ENCODE measurements around the gene GPR135.

The GPR135 gene

DNA sequence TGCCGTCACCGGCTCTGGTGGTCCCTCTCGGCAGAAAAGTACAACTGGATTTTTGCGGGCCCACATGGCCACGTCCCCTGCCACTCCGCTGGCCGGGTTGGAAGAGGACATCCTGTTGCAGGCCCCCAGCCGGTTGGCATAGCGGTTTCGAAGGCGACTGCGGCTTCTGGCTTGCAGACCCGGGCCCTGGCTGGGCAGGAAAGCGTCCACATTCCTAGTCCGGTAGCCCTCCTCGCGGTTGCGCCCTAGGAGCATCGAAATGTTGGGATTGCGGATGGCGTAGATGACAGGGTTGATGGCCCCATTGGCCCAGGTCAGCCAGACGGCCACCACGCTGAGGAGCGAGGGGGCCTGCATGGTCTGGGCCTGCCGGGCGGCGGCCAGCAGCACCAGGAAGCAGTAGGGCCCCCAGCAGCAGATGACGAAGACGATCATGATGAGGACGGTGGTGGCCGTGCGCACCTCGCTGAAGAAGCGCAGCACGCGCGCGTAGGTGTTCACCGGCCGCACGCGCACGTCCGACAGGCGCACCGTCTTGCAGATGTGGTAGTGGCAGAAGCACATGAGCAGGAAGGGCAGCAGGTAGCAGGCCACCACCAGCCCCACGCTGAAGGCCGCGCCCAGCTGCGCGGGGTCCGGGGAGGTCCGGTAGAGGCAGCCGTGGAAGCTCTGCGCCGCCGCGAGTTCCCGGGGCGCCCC, 1.2 kb downstream of the GPR135 start:
- TF ChIP-seq, protein P1, sequence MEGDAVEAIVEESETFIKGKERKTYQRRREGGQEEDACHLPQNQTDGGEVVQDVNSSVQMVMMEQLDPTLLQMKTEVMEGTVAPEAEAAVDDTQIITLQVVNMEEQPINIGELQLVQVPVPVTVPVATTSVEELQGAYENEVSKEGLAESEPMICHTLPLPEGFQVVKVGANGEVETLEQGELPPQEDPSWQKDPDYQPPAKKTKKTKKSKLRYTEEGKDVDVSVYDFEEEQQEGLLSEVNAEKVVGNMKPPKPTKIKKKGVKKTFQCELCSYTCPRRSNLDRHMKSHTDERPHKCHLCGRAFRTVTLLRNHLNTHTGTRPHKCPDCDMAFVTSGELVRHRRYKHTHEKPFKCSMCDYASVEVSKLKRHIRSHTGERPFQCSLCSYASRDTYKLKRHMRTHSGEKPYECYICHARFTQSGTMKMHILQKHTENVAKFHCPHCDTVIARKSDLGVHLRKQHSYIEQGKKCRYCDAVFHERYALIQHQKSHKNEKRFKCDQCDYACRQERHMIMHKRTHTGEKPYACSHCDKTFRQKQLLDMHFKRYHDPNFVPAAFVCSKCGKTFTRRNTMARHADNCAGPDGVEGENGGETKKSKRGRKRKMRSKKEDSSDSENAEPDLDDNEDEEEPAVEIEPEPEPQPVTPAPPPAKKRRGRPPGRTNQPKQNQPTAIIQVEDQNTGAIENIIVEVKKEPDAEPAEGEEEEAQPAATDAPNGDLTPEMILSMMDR (IDR thresholded peaks at IDR 0.05): no peak
- Mint-ChIP-seq H3K4me1 (no peaks in the 10 kb centered on the region), H3K9me3 (no peaks in the 10 kb centered on the region), H3K27ac (peak overlapping the region; percentile 57), H3K4me3 (peak overlapping the region; percentile 86), H3K27me3 (ENCODE audit: low read depth, poor library complexity) (peaks cover 23% of the 10 kb centered on the region), H3K36me3 (ENCODE audit: low read depth) (peaks cover 33% of the 10 kb centered on the region)
- no peak for DNase-seq

DNA sequence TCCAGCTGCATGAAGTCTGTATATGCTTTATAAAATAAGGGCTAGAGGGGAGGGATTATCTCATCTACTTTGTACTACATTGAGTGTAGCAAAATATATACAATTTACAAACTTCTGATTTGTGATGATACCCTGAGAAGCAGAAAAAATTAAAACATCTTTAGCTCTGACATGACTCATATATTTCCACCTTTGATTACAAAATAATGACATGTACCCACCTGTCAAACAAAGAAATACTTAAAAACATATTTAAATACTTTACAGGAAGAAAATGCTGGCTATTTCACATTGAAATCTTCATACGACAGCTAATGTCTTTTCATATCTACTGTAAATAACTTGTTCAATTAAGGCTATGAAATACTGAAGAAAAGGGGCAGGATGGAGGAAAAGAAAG, 3.3 kb downstream of the GPR135 start:
- no peak overlapping the region for H3K27ac Mint-ChIP-seq
- no peak for DNase-seq
- H3K9me3 Mint-ChIP-seq: peaks cover 14% of the 10 kb centered on the region
- no peaks in the 10 kb centered on the region for H3K4me1 Mint-ChIP-seq
- TF ChIP-seq, protein P1 (IDR thresholded peaks at IDR 0.05): no peak
- H3K4me3 Mint-ChIP-seq: no peak overlapping the region
- H3K36me3 Mint-ChIP-seq (ENCODE audit: low read depth): peaks cover 51% of the 10 kb centered on the region
- H3K27me3 Mint-ChIP-seq (ENCODE audit: low read depth, poor library complexity): peaks cover 23% of the 10 kb centered on the region

DNA sequence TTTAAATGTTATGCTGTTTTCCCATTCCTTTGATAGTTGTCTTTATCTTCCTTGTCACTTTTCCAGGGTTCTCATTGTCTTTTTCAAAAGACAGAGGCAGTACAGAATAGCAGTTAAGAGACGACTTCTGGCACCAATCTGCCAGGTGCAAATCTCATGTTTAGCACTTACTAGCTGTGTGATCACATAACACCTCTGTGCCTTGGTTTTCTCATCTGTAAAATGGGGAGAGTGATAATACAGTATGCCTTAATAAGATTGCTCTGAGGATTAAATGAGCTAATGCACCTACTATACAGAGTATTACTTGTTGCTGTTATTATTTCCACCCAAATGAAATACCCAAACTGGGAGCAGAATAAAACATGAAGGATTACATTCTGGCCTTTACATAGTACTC, 4.8 kb downstream of the GPR135 start:
- peaks cover 19% of the 10 kb centered on the region for H3K27me3 Mint-ChIP-seq (ENCODE audit: low read depth, poor library complexity)
- H3K4me3 Mint-ChIP-seq: no peak overlapping the region
- H3K36me3 Mint-ChIP-seq (ENCODE audit: low read depth): peaks cover 66% of the 10 kb centered on the region
- H3K9me3 Mint-ChIP-seq: peaks cover 18% of the 10 kb centered on the region
- H3K4me1 Mint-ChIP-seq: no peaks in the 10 kb centered on the region
- no peak overlapping the region for H3K27ac Mint-ChIP-seq
- TF ChIP-seq, protein P1 (IDR thresholded peaks at IDR 0.05): no peak
- no peak for DNase-seq

DNA sequence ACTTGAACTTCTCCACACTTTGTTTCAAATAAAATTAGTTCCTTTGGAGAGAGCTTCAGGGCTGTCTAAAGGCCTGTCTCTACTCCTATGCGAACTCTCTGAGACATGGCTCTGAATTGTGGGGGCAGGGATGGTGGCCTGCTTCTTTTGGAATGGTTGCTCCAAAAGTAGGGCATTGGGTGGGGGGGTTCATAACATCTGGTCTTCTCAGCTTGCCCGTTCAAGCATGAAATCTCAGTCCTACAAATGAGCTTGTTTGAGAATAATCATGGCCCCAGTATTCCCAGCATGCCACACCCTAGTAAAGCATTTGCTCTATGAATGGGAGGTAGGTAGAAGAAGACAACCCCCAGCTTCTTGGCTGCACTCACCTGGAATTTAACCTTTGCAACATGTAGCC, 6.7 kb downstream of the GPR135 start:
- Mint-ChIP-seq H3K9me3 (peaks cover 18% of the 10 kb centered on the region), H3K36me3 (ENCODE audit: low read depth) (peaks cover 66% of the 10 kb centered on the region), H3K27me3 (ENCODE audit: low read depth, poor library complexity) (peaks cover 12% of the 10 kb centered on the region), H3K4me1 (no peaks in the 10 kb centered on the region), H3K4me3 (no peak overlapping the region), H3K27ac (no peak overlapping the region)
- TF ChIP-seq, protein P1 (IDR thresholded peaks at IDR 0.05): no peak
- DNase-seq: no peak

DNA sequence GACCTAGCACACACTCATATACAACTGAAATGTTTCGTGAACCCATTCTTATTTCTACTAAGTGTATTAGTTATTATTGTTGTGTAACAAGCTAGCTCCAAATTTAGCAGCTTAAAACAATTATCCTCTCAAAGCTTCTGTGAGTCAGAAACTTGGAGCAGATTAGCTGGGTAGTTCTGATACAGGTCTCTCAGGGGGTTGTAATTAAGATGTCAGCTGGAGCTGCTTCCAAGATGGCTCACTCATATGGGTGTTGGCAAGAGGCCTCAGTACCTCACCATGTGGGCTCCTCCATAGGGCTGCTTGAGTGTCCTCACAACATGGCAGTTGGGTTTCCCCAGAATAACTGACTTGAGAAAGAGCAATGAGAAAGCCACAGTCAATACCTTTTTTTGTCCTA, 9.8 kb downstream of the GPR135 start:
- Mint-ChIP-seq H3K9me3 (peaks cover 18% of the 10 kb centered on the region), H3K4me3 (no peak overlapping the region), H3K27ac (no peak overlapping the region), H3K36me3 (ENCODE audit: low read depth) (peaks cover 60% of the 10 kb centered on the region), H3K4me1 (no peaks in the 10 kb centered on the region), H3K27me3 (ENCODE audit: low read depth, poor library complexity) (no peaks in the 10 kb centered on the region)
- TF ChIP-seq, protein P1 (IDR thresholded peaks at IDR 0.05): no peak
- no peak for DNase-seq

DNA sequence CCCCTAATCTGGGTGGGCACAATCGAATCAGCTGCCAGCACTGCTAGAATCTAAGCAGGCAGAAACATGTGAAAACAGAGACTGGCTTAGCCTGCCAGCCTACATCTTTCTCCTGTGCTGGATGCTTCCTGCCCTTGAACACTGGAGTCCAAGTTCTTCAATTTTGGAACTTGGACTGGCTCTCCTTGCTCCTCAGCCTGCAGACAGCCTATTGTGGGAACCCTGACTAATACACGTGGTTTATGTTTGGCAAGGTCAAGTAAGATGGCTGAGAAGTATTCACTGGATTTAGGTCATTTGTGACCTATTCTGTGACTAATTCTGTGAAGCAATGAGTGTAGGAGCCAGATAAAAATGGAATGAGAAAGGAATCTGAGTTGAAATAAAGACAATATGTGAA, 11.0 kb downstream of the GPR135 start:
- H3K36me3 Mint-ChIP-seq (ENCODE audit: low read depth): peaks cover 49% of the 10 kb centered on the region
- peaks cover 18% of the 10 kb centered on the region for H3K9me3 Mint-ChIP-seq
- TF ChIP-seq, protein P1 (IDR thresholded peaks at IDR 0.05): no peak
- no peak overlapping the region for H3K27ac Mint-ChIP-seq
- no peak for DNase-seq
- no peaks in the 10 kb centered on the region for H3K27me3 Mint-ChIP-seq (ENCODE audit: low read depth, poor library complexity)
- H3K4me1 Mint-ChIP-seq: no peaks in the 10 kb centered on the region
- no peak overlapping the region for H3K4me3 Mint-ChIP-seq

All from nephron progenitor cell (in vitro differentiated cells).